ENCODE measurements around the gene SULT4A1. TPM values are rescaled to one million over a fixed set of nuclear protein-coding genes. Genes with fewer than 3 reads are reported as not detected.

SULT4A1 gene
- total RNA-seq, 2 donors from 2014 or later: 0.12 TPM; not detected in 1

DNA sequence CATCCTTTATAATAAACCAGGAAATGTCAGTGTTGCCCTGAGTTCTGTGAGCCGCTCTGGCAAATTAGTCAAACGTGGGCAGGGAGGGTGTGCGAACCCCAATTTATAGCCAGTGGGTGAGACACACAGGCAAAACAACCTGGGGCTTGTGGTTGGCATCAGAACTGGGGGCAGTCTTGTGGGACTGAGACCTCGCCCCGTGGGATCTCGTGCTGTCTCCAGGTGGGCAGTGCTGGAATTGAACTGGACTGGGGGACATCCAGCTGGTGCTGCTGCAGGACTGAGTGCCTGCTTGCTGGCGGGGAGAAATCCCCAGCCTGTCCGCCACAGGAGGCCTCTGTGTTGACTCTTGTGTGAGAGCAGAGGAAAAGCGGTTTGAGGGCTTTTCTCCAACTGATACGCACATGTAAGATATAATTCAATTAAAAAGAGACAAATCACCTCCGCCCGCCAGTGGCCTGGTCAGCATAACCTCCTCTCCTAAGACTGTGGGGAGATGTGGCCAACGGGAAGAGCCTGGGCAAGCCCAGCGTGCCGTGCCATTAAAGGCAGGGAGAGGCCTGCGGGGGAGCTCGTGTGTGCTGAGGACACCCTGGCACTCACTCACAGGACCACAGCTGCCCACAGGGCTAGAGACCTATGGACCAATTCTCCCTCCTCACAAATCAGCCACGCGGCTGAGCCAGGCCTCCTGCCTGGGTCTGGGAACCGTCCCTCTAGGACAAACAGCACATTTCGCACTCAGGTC is 18.4 kb downstream of the SULT4A1 start:
- Histone ChIP-seq H3K4me1 (no peaks in the 10 kb centered on the region), H3K4me3 (no peak overlapping the region), H3K36me3 (no peaks in the 10 kb centered on the region), H3K27ac (no peak overlapping the region), H3K27me3 (no peaks in the 10 kb centered on the region), H3K9me3 (no peaks in the 10 kb centered on the region)
- no peak for DNase-seq (ENCODE audit: low spot score)
- TF ChIP-seq, protein P1, sequence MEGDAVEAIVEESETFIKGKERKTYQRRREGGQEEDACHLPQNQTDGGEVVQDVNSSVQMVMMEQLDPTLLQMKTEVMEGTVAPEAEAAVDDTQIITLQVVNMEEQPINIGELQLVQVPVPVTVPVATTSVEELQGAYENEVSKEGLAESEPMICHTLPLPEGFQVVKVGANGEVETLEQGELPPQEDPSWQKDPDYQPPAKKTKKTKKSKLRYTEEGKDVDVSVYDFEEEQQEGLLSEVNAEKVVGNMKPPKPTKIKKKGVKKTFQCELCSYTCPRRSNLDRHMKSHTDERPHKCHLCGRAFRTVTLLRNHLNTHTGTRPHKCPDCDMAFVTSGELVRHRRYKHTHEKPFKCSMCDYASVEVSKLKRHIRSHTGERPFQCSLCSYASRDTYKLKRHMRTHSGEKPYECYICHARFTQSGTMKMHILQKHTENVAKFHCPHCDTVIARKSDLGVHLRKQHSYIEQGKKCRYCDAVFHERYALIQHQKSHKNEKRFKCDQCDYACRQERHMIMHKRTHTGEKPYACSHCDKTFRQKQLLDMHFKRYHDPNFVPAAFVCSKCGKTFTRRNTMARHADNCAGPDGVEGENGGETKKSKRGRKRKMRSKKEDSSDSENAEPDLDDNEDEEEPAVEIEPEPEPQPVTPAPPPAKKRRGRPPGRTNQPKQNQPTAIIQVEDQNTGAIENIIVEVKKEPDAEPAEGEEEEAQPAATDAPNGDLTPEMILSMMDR (IDR thresholded peaks at IDR 0.05): no peak

DNA sequence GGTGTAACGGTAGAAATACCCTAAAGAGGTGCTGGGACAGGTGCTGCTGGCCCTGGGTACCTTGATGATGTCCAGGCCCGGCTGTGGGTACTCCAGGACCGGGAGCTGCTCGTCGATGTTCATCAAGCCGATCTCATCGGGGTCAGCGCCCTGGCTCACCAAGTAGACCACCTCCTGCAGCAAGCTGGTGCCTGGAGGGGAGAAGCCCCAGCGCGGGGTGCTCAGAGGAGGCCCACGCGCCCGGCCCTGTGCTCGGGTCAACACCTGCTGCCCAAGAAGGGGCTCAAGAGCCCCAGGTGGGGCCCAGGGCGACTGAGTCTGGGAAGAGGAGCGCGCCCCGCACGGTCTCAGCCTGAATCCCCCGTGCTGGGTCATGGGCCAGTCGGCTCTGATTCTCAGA is 20.6 kb downstream of the SULT4A1 start:
- Histone ChIP-seq H3K27me3 (no peaks in the 10 kb centered on the region), H3K4me1 (no peaks in the 10 kb centered on the region), H3K36me3 (no peaks in the 10 kb centered on the region), H3K4me3 (no peak overlapping the region), H3K9me3 (no peaks in the 10 kb centered on the region), H3K27ac (no peak overlapping the region)
- TF ChIP-seq, protein P1 (IDR thresholded peaks at IDR 0.05): no peak
- DNase-seq (ENCODE audit: low spot score): no peak

DNA sequence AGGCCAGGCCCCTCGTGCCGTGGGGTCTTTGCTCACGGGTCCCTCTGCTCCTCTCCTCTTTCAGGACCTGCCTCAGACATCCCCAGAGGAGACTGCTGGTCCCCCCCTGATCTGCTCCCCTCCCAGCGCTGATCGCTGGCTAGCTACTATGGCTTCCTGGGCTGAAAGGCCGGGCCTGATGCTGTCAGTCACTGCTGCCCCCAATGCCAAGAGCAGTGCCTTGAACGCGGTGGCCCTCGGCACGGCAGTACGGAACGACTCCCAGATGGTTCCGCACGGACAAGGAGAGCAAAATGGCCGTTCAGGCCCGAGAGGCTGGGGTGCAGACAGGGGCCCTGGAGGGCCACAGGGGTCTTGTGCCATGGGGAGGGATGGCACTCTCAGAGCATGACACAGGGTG is 21.5 kb downstream of the SULT4A1 start:
- no peak for DNase-seq (ENCODE audit: low spot score)
- no peak overlapping the region for H3K4me3 ChIP-seq
- no peak overlapping the region for H3K27ac ChIP-seq
- TF ChIP-seq, protein P1 (IDR thresholded peaks at IDR 0.05): no peak
- no peaks in the 10 kb centered on the region for H3K27me3 ChIP-seq
- no peaks in the 10 kb centered on the region for H3K36me3 ChIP-seq
- no peaks in the 10 kb centered on the region for H3K9me3 ChIP-seq
- no peaks in the 10 kb centered on the region for H3K4me1 ChIP-seq

DNA sequence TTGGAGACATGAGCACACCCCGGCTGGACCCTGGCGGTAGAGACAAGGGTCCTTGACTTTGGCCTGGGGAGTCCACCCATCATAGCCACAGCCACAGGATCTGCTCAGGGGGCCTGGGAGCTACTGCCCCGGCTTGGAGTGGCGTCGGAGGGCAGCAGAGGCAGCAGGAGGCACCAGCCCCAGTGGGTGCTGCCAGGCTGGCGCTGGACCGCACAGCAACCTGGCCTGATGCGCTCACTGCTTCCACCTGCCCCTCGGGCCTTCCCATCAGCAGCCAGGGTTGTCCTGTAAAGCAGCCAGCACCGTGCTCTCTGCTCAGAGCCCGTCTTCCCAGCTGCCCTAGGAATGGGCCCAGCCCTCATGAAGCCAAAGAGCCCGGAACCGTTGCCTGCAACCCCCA is 21.9 kb downstream of the SULT4A1 start:
- Histone ChIP-seq H3K36me3 (no peaks in the 10 kb centered on the region), H3K9me3 (no peaks in the 10 kb centered on the region), H3K4me1 (no peaks in the 10 kb centered on the region), H3K27me3 (no peaks in the 10 kb centered on the region), H3K27ac (no peak overlapping the region), H3K4me3 (no peak overlapping the region)
- TF ChIP-seq, protein P1 (IDR thresholded peaks at IDR 0.05): no peak
- DNase-seq (ENCODE audit: low spot score): no peak

DNA sequence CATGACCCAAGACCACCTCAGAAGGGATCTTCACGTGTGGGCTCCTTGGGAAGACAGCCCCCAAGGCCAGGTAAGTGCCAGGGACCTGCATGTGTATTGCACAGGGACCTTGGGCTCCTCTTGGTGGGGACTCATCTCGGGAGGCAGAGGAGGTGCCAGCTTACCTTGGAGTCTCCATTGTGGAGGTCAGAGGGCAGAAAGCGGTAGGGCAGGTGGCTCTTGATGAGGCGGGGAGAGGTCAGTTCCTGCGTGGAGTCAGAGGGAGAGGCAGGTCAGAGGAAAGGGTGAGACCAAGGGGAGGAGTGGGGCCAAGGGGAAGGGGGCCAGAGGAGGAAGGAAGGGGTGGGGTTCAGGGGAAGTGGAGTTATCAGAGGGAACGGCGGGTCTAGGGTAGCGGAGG is 22.5 kb downstream of the SULT4A1 start:
- no peak for DNase-seq (ENCODE audit: low spot score)
- no peaks in the 10 kb centered on the region for H3K9me3 ChIP-seq
- TF ChIP-seq, protein P1 (IDR thresholded peaks at IDR 0.05): no peak
- no peaks in the 10 kb centered on the region for H3K4me1 ChIP-seq
- no peaks in the 10 kb centered on the region for H3K27me3 ChIP-seq
- H3K27ac ChIP-seq: no peak overlapping the region
- H3K36me3 ChIP-seq: no peaks in the 10 kb centered on the region
- no peak overlapping the region for H3K4me3 ChIP-seq
